MCF 10A (cell line): ENCODE measurements around the gene ZKSCAN5. TPM values are rescaled to one million over a fixed set of nuclear protein-coding genes. Genes with fewer than 3 reads are reported as not detected.

ENCODE experiments used
- BruUV-seq: library from RNA; stranded (reverse); fragments of 400-500 nt; replicated peaks from 2 replicates; lab custom pipeline; 2021; lab: Mats Ljungman, UMichigan
- CTCF ChIA-PET: fragments of 300-600 bp; sonication (Branson Sonifier 250); formaldehyde crosslinking; extraction: SDS; loops from one replicate; lab custom pipeline; 2021; ENCODE audit warnings: antibody characterized with exemption, inconsistent platforms; lab: Yijun Ruan, JAX
- POLR2A ChIA-PET: fragments of 300-600, 350-650 bp; sonication (Branson Sonifier 250); formaldehyde crosslinking; extraction: SDS; loops from one replicate; lab custom pipeline; 2020; ENCODE audit warnings: antibody characterized with exemption, inconsistent platforms; lab: Yijun Ruan, JAX
- DNase-seq: peaks from one replicate; pipeline ENCODE4 v3.0.0-alpha.2; 2018; ENCODE audit not compliant: unreplicated experiment
- H3K27ac Mint-ChIP-seq: one replicate; pipeline ENCODE4 v1.8.0; 2022; ENCODE audit warnings: mild to moderate bottlenecking, low read depth, mixed read lengths; ENCODE audit not compliant: unreplicated experiment
- H3K27me3 Mint-ChIP-seq: one replicate; pipeline ENCODE4 v1.8.0; 2022; ENCODE audit warnings: mixed read lengths; ENCODE audit not compliant: insufficient read depth, unreplicated experiment
- H3K36me3 Mint-ChIP-seq: one replicate; pipeline ENCODE4 v1.8.0; 2022; ENCODE audit warnings: mild to moderate bottlenecking, moderate library complexity, mixed read lengths; ENCODE audit not compliant: insufficient read depth, unreplicated experiment
- H3K4me1 Mint-ChIP-seq: one replicate; pipeline ENCODE4 v1.8.0; 2022; ENCODE audit warnings: mixed read lengths; ENCODE audit not compliant: insufficient read depth, unreplicated experiment
- H3K4me3 Mint-ChIP-seq: one replicate; pipeline ENCODE4 v1.8.0; 2022; ENCODE audit warnings: mild to moderate bottlenecking, moderate library complexity, mixed read lengths; ENCODE audit not compliant: unreplicated experiment
- H3K9me3 Mint-ChIP-seq: one replicate; pipeline ENCODE4 v1.8.0; 2022; ENCODE audit warnings: mixed read lengths; ENCODE audit not compliant: unreplicated experiment
- CTCF ChIP-seq: fragments of 200-600 bp; IDR thresholded peaks from one replicate; pipeline ENCODE4 v1.8.0; 2022; ENCODE audit warnings: antibody characterized with exemption, mild to moderate bottlenecking; ENCODE audit not compliant: unreplicated experiment
- intact Hi-C: fragments of 100-400 bp; cut with micrococcal nuclease; formaldehyde crosslinking; loops from 2 replicates; pipeline ENCODE4 v1.14.1; 2022
- total RNA-seq: library from RNA; stranded (reverse); gene quantifications from 2 replicates; pipeline ENCODE4 v1.2.3, GENCODE V29; 2022

ZKSCAN5 gene
- total RNA-seq, 1 experiment from 2014 or later = 13.6 TPM

- Mint-ChIP-seq H3K27ac (no peak overlapping the region), H3K27me3 (no peaks in the 10 kb centered on the region), H3K36me3 (peaks cover 69% of the 10 kb centered on the region), H3K4me1 (no peaks in the 10 kb centered on the region), H3K4me3 (no peak overlapping the region), H3K9me3 (peaks cover 31% of the 10 kb centered on the region)
- no peak for DNase-seq
- no peak for TF ChIP-seq CTCF
- no TSS peak for BruUV-seq
- ChIA-PET POLR2A (no interaction called here), CTCF (interaction anchor here (0.6 kb wide), 1 partner anchor 35 kb away, joined by 3 read pairs; no protein-coding TSS in a partner anchor)
- intact Hi-C loops = no loop called here
Measured at GRCh38 chr7:99531354-99531765, 26.9 kb downstream of the ZKSCAN5 start.

GRCh38 chr7:99535667-99536066, 31.2 kb downstream of the ZKSCAN5 start:
- H3K27me3 Mint-ChIP-seq = no peaks in the 10 kb centered on the region
- H3K4me1 Mint-ChIP-seq = no peaks in the 10 kb centered on the region
- no peak overlapping the region for H3K4me3 Mint-ChIP-seq
- TF ChIP-seq CTCF = no peak
- H3K36me3 Mint-ChIP-seq = peaks cover 30% of the 10 kb centered on the region
- H3K27ac Mint-ChIP-seq = no peak overlapping the region
- no TSS peak for BruUV-seq
- H3K9me3 Mint-ChIP-seq = peaks cover 28% of the 10 kb centered on the region
- no peak for DNase-seq
- ChIA-PET CTCF (interaction anchor here (1.5 kb wide), 1 partner anchor 81 kb away, joined by 3 read pairs; no protein-coding TSS in a partner anchor), POLR2A (interaction anchor here (0.6 to 1.5 kb wide), 2 partner anchors 15 to 35 kb away, joined by 3 to 4 read pairs; partner anchors contain the start of gene ZNF394)
- intact Hi-C loops = no loop called here

- peaks cover 7% of the 10 kb centered on the region for H3K9me3 Mint-ChIP-seq
- peaks cover under 1% of the 10 kb centered on the region for H3K36me3 Mint-ChIP-seq
- ChIA-PET CTCF (interaction anchor here (0.9 kb wide), 1 partner anchor 14 kb away, joined by 3 read pairs; no protein-coding TSS in a partner anchor), POLR2A (no interaction called here)
- DNase-seq = no peak
- H3K27me3 Mint-ChIP-seq = no peaks in the 10 kb centered on the region
- H3K4me3 Mint-ChIP-seq = no peak overlapping the region
- no peaks in the 10 kb centered on the region for H3K4me1 Mint-ChIP-seq
- H3K27ac Mint-ChIP-seq = no peak overlapping the region
- TF ChIP-seq CTCF = no peak
- BruUV-seq = no TSS peak
- intact Hi-C loops = no loop called here
Measured at GRCh38 chr7:99539213-99539811, 34.9 kb downstream of the ZKSCAN5 start.

- H3K9me3 Mint-ChIP-seq = peaks cover 7% of the 10 kb centered on the region
- DNase-seq = no peak
- H3K27ac Mint-ChIP-seq = no peak overlapping the region
- no peak overlapping the region for H3K4me3 Mint-ChIP-seq
- intact Hi-C loops = no loop called here
- TF ChIP-seq CTCF = no peak
- H3K4me1 Mint-ChIP-seq = no peaks in the 10 kb centered on the region
- peaks cover 4% of the 10 kb centered on the region for H3K36me3 Mint-ChIP-seq
- no peaks in the 10 kb centered on the region for H3K27me3 Mint-ChIP-seq
- CTCF ChIA-PET = interaction anchor here (0.6 to 1.0 kb wide), 2 partner anchors 10 to 26 kb away, joined by 3 to 4 read pairs; no protein-coding TSS in a partner anchor
- POLR2A ChIA-PET = interaction anchor here (0.5 to 0.6 kb wide), 2 partner anchors 10 to 11 kb away, joined by 3 read pairs; partner anchors contain the start of gene FAM200A
- no TSS peak for BruUV-seq
Measured at GRCh38 chr7:99540542-99540941, 36.1 kb downstream of the ZKSCAN5 start.
